PFSK-1 (cell line): ENCODE measurements around the gene NDRG2.

ENCODE experiments used
- FOXP2 ChIP-seq: optimal IDR thresholded peaks from 2 replicates; pipeline ENCODE3; 2011; ENCODE audit warnings: borderline replicate concordance, control low read depth, inconsistent platforms; ENCODE audit not compliant: insufficient read depth; ENCODE audit errors: extremely low read length, extremely low read depth
- POLR2AphosphoS5 ChIP-seq: IDR thresholded peaks from 2 replicates; pipeline ENCODE4 v1.6.1; 2012; ENCODE audit warnings: low read depth, mild to moderate bottlenecking, control low read depth, low read length, moderate library complexity
- SIN3A ChIP-seq: IDR thresholded peaks from 2 replicates; pipeline ENCODE4 v1.6.1; 2012; ENCODE audit warnings: mild to moderate bottlenecking, low read length, moderate library complexity, borderline replicate concordance; ENCODE audit not compliant: insufficient read depth
- TAF1 ChIP-seq: IDR thresholded peaks from 2 replicates; pipeline ENCODE4 v1.6.1; 2012; ENCODE audit warnings: low read length, control low read depth, borderline replicate concordance; ENCODE audit not compliant: insufficient read depth
- TF ChIP-seq, protein P1 (sequence below), 2 experiments: IDR thresholded peaks; 2 replicates each; pipeline versions ENCODE4 v1.6.1 to v1.8.0; 2011 to 2012; ENCODE audit warnings: low read depth in 2 of 2, low read length in 2 of 2, control low read depth in 1 of 2, inconsistent platforms in 1 of 2, mild to moderate bottlenecking in 1 of 2, moderate library complexity in 1 of 2; ENCODE audit not compliant: insufficient read depth in 1 of 2

Gene NDRG2

DNA sequence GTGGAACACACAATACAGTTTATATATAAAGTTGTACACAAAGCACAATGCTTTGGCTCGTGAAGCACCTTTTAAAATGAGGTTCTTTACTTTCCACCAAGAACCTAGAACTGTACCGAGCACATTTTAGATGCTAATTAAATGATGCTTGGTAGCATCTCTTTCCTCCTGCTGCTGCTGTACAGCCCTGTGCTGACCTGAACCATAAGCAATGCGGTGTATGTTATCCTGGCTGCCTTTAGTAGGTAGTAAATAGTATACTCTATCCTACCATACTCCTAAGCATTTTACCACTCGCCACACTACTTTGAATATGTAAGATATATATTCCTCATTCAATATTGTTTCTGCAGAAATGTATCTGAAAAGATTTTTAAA, 29.9 kb upstream of the NDRG2 start:
- no peak for TF ChIP-seq POLR2AphosphoS5
- no peak for TF ChIP-seq TAF1
- TF ChIP-seq SIN3A, result no peak
- TF ChIP-seq, protein P1, sequence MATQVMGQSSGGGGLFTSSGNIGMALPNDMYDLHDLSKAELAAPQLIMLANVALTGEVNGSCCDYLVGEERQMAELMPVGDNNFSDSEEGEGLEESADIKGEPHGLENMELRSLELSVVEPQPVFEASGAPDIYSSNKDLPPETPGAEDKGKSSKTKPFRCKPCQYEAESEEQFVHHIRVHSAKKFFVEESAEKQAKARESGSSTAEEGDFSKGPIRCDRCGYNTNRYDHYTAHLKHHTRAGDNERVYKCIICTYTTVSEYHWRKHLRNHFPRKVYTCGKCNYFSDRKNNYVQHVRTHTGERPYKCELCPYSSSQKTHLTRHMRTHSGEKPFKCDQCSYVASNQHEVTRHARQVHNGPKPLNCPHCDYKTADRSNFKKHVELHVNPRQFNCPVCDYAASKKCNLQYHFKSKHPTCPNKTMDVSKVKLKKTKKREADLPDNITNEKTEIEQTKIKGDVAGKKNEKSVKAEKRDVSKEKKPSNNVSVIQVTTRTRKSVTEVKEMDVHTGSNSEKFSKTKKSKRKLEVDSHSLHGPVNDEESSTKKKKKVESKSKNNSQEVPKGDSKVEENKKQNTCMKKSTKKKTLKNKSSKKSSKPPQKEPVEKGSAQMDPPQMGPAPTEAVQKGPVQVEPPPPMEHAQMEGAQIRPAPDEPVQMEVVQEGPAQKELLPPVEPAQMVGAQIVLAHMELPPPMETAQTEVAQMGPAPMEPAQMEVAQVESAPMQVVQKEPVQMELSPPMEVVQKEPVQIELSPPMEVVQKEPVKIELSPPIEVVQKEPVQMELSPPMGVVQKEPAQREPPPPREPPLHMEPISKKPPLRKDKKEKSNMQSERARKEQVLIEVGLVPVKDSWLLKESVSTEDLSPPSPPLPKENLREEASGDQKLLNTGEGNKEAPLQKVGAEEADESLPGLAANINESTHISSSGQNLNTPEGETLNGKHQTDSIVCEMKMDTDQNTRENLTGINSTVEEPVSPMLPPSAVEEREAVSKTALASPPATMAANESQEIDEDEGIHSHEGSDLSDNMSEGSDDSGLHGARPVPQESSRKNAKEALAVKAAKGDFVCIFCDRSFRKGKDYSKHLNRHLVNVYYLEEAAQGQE (IDR thresholded peaks at IDR 0.05; ENCODE audit: insufficient read depth in 1 of 2, low read depth in 2 of 2, low read length in 2 of 2), result no peak
- TF ChIP-seq FOXP2, result no peak

DNA sequence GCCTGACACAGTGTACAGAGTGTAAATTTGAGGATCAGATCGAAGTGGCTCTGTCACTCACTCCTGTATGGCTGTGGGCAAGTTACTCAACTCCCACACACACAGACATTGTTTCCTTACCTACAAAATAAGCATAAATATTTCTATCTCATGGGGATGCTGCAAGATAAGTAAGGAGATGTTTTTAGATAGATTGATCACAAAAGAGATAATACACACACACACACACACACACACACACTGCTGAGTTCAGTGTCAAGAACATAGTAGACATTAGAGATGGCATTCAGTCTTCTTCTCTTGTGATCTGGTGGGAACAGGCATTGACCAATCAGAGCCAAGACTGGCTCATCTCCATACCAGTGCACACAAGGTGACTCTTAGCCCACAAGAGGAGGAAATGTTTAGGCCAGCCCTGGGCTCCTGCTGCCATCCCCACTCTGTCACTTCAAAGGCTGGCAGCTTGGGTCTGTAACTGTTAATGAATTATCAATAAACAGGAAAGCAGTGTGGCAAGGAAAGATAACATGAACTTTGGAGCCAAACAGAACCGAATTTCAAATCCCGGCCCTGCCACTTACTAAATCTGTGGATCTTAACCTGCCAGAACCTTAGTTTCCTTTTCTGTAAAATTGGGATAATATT, 29.4 kb upstream of the NDRG2 start:
- TF ChIP-seq SIN3A, result no peak
- no peak for TF ChIP-seq FOXP2
- TF ChIP-seq, protein P1 (IDR thresholded peaks at IDR 0.05; ENCODE audit: insufficient read depth in 1 of 2, low read depth in 2 of 2, low read length in 2 of 2), result no peak
- TF ChIP-seq POLR2AphosphoS5, result no peak
- TF ChIP-seq TAF1, result no peak

DNA sequence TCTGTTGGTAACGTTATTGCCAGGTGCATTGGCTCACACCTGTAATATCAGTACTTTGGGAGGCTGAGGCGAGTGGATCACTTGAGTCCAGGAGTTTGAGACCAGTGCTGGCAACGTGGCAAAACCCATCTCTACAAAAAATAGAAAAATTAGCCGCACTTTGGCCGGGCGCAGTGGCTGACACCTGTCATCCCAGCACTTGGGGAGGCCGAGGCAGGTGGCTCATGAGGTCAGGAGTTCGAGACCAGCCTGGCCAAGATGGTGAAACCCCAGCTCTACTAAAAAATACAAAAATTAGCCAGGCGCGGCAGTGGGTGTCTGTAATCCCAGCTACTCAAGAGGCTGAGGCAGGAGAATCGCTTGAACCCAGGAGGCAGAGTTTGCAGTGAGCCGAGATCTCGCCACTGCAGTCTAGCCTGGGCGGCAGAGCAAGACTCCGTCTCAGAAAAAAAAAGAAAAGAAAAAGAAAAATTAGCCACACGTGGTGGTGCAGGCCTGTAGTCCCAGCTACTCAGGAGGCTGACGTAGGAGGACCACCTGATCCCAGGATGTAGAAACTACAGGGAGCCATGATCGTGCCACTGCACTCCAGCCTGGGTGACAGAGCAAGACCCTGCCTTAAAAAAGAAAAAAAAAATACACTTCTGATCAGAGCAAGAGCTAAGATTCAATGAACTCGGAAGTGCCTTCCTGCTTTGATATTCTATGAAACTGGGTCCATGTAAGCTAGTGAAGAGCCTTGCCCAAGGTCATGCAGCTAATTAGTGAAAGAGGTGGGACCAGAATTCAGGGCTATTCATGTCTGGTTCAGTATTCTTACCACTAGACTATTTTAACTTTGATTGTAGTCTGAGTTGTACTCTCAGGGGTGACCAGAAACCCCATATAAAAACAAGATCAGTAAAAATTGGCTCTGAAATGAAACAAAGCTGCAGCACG, 28.6 kb upstream of the NDRG2 start:
- TF ChIP-seq TAF1, result no peak
- TF ChIP-seq POLR2AphosphoS5, result no peak
- TF ChIP-seq SIN3A, result no peak
- TF ChIP-seq, protein P1 (IDR thresholded peaks at IDR 0.05; ENCODE audit: insufficient read depth in 1 of 2, low read depth in 2 of 2, low read length in 2 of 2), result no peak
- no peak for TF ChIP-seq FOXP2

DNA sequence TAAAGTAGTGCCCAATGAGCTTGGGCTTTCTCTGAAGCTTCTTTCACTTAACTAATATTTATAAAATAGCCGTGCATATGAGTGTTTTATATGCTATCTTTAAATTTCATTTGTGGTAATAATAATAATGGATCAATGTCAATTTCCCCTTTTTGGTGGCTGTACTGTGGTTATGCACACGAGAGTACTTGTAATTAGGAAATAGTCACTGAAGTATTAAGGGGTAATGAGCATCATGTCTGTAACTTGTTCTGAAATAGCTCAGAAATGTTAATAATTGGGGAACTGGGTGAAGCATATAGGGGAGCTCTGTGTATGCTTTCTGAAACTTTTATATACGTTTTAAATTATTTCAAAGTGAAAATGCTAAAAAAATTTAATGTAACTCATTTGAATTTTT, 25.7 kb upstream of the NDRG2 start:
- TF ChIP-seq, protein P1 (IDR thresholded peaks at IDR 0.05; ENCODE audit: insufficient read depth in 1 of 2, low read depth in 2 of 2, low read length in 2 of 2), result no peak
- TF ChIP-seq TAF1 (no peak), FOXP2 (no peak), POLR2AphosphoS5 (no peak), SIN3A (no peak)
